Posterior vena cava (tissue), 2 donors: ENCODE data around the gene KCNQ5. TPM values are rescaled to one million over a fixed set of nuclear protein-coding genes. Genes with fewer than 3 reads are reported as not detected.

ENCODE experiments used
- DNase-seq: peaks from one replicate; pipeline ENCODE4 v3.0.0-alpha.2; 2020; ENCODE audit warnings: low spot score
- intact Hi-C, 2 donors: fragments of 100-400 bp; cut with DNase I; formaldehyde crosslinking; loops; one replicate each; pipeline versions ENCODE4 v1.14.1 to v1.14.2; 2022 to 2023
- total RNA-seq, 2 donors: library from RNA; stranded (reverse); fragmentation: NEBNext Ultra II Directional; extraction: Animal tissue kit (Norgen Biotek cat#: 25700); gene quantifications; one replicate each; pipeline ENCODE4 v1.2.1, GENCODE V29; 2021
- donor health status: DM: yes; HTN: yes; CAD: no.
- donor health status: DM: yes; HTN: yes; CAD: no.

KCNQ5 gene
- total RNA-seq, 2 donors from 2014 or later = 1.3 to 4.0 TPM

DNA sequence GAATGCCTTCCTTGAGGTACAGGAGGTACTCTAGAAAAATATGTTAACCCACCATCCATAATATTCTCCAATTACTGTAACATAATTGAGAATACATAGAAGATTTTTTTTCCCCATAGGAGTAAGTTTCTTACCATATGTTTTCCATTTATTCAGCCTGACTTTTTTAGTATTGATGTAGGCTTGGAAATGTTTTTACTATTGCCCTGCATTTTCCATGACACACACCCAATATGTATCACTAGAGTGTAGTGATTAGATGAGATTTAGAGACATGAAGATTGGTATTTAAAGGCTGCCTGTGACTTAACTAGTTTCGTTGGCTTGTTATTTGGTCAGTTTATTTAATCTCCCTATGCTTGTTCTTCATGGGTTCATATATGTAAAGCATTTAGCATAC lies 39.5 kb downstream of the KCNQ5 start:
- DNase-seq = no peak
- intact Hi-C loops = no loop called here

DNA sequence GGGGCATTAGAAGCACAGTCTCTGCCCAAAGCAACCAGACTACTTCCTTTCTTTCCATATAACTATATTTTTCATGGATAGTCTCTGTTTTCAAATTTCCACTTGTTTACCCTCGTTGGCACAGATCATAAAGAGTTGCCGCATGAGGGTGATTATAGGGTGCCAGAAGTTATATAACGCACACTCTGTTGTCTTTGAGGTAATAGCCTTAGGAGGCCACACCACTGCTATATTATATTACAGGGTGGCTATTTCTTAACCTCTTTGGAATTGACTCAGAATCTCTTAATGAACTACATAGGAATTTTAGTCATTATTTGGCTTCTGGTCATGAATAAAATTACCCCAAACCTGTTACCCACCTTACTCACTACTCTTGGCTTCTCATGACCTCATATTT lies 43.7 kb downstream of the KCNQ5 start:
- DNase-seq = no peak
- intact Hi-C loops = no loop called here

DNA sequence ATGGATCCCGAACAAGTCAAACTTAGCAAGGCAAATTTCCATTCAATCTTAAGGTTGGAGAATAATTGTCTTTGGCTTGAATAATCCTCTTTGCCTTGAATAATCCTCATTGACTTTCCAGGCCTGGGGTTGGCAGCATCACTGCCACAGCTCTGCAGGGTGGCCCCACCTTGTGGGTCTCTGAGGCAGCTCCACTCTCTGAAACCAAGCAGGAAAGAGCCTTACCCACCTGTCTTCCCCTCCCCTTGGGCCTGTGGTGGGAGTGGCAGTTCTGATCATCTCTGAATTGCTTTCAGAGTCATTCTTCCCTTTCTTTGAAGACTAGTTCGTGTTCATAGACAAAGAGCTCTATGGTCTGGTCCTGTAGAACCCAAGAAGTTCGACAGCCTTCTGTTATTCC lies 47.5 kb downstream of the KCNQ5 start:
- intact Hi-C loops = no loop called here
- no peak for DNase-seq

DNA sequence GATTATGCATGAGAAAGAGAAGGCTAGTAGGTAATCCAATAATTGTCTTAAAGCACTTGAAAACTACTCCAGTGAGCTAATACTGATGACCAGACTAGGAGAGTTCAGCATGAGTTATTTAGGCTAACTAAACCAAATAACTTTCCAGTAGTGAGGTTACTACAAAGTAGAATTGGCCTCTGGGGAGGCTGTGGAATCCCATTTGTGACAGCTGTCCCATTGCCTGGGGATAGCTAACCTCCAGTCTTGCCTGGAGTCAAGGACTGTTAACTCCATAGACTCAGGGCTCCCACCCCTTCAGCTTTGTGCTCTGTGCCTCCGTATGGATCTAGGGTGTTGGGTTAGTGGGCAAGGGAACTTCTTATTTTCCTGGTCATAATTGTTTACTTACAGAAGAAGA lies 51.0 kb downstream of the KCNQ5 start:
- DNase-seq = no peak
- intact Hi-C loops = no loop called here

- intact Hi-C loops = no loop called here
- no peak for DNase-seq
Observed at GRCh38 chr6:72674842-72675241, 53.0 kb downstream of the KCNQ5 start.

GRCh38 chr6:72675396-72675795 lies 53.5 kb downstream of the KCNQ5 start:
- DNase-seq = no peak
- intact Hi-C loops = no loop called here

DNA sequence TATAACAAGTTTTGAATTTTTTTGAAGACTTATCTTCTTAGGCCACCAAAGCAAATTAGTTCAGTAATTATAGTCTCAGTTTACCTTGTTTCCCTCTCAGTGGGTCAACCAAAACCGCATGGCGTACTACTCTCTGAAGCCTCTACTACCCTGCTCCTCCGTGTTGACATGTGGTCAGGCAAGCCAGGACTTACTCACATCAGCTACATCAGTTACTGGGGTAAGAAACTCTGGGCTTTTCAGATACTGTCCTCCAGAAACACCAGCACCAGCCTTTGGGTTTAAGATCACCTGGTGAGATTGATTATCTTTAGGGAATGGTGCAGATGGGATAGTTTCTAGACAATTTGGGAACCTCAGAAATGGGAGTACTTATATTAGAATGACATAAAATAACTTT lies 55.1 kb downstream of the KCNQ5 start:
- no peak for DNase-seq
- intact Hi-C loops = no loop called here

DNA sequence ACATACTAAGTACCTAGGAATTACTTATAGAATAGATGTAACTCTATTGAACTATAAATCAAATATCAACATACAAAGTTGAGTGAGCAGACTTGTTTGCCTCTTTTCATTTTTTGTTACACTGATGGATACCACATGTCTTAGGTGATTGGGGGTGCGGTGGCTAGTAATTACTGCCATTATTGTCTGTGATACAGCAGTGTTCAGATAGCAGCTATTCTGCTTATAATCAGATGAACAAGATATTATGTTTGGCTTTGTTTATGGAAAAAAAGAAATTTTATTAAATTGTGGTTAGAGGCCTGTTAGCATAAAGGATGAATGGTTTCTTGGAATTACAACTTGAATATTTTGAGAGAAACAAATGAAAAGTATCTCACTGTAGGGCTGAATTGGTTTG lies 55.9 kb downstream of the KCNQ5 start:
- intact Hi-C loops = no loop called here
- DNase-seq = no peak

GRCh38 chr6:72683797-72684196 lies 61.9 kb downstream of the KCNQ5 start:
- DNase-seq = no peak
- intact Hi-C loops = no loop called here

GRCh38 chr6:72689107-72689954 lies 67.5 kb downstream of the KCNQ5 start:
- no peak for DNase-seq
- intact Hi-C loops = loop anchor here in 1 of 2 donors (5.0 kb wide), 1 partner anchor 157 kb away; no protein-coding TSS in a partner anchor

- intact Hi-C loops = no loop called here
- no peak for DNase-seq
Observed at GRCh38 chr6:72691249-72691648, 69.4 kb downstream of the KCNQ5 start.

DNA sequence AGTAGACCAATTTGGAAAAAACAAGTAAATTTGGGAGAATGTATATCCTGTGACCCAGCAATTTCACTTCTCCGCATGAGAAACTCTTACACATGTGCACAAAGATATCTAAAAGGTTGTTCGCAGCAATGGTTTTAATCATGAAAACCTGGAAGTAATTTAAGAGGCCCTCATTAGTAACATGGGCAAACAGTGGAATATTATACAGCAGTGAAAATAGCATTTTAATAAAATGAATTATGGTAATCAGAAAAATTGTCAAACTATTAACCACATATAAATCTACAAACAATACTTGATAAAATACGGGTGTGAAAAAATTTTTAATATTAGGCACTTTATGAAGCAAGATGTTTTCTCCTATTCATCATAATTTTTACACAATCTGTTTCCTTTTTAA lies 74.2 kb downstream of the KCNQ5 start:
- intact Hi-C loops = no loop called here
- DNase-seq = no peak

- DNase-seq = no peak
- intact Hi-C loops = no loop called here
Observed at GRCh38 chr6:72699159-72699558, 77.3 kb downstream of the KCNQ5 start.

GRCh38 chr6:72702421-72702820 lies 80.6 kb downstream of the KCNQ5 start:
- DNase-seq = no peak
- intact Hi-C loops = no loop called here

GRCh38 chr6:72703093-72703492 lies 81.2 kb downstream of the KCNQ5 start:
- intact Hi-C loops = no loop called here
- no peak for DNase-seq

DNA sequence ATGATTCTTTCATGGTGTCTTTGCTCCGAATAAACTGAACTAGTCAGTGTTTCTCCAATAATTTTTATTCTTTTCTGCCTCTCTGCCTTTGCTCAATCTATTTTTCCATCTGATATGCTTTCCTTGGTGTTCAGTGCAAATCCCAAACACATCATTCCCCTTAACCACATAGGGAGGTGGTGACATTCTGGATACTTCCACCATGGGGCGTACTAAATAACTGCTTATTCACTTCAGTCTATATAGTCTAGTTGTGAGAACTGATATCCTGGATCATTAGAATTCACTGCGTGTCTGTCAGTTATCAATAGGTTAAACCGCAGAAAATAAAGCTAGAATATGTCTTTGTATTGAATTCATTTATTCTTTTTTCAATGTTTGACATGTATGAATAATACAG lies 83.1 kb downstream of the KCNQ5 start:
- intact Hi-C loops = no loop called here
- no peak for DNase-seq

- intact Hi-C loops = no loop called here
- no peak for DNase-seq
Observed at GRCh38 chr6:72709431-72709830, 87.6 kb downstream of the KCNQ5 start.

DNA sequence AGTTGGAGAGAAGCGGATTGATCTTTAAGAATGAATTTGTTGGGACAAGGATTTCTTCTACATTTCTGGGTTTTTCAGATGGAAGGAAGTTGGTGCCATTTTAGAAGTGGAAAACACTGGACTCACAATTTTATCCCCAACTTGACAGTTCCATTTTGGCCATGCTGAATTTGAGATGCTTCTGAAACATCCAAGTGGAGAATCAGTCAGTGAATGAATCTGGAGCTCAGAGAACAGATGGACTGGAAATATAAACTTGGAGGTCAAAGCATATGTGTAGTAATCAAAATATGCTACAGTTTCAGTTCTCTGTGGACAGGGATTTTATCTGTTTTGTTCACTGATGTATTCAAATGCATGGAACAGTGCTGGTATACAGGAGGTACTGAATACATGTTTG lies 89.9 kb downstream of the KCNQ5 start:
- intact Hi-C loops = no loop called here
- DNase-seq = no peak

- DNase-seq = no peak
- intact Hi-C loops = no loop called here
Observed at GRCh38 chr6:72712910-72713309, 91.0 kb downstream of the KCNQ5 start.

DNA sequence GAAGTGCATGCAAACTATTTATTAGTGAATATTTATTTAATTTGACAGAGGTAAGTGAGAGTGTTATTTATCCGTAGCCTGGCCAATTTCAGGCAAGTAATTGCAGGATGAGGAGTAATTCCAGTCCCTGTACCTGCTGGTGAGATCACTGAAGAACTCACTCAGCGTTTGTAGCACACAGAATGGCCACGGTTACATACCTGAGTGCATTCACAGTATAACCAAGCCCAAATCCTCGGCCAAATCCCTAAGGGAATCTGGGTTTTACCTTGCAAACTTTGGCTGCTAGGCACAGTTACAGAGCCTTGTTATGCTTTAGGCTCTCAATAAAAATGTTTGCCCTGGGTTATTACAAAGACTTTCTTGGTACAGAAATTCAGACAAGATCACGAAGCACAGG lies 93.3 kb downstream of the KCNQ5 start:
- intact Hi-C loops = no loop called here
- DNase-seq = no peak

- intact Hi-C loops = no loop called here
Observed at GRCh38 chr6:72716916-72717315, 95.1 kb downstream of the KCNQ5 start.

DNA sequence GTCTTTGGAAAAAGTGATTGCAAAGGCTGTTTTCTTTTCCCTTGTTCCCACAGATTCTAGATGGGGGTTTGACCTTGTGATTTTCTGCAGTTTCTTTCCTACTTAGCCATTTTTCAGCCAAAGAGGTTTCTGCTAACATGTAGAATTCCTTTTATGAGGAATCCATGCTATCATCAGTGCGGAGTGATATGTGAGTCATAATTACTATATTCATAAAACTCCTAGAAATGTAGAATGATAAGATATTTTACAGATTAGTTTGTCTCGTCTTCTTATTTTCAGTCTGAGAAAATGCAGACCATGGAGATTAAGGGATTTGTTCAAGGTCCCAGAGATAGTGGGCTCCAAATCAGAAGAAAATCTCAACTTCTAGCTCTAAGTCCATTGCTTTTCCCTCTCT lies 98.6 kb downstream of the KCNQ5 start:
- no peak for DNase-seq
- intact Hi-C loops = no loop called here

More at GRCh38 chr6:72716916-72717315, 95.1 kb downstream of the KCNQ5 start:
- DNase-seq = no peak
